Left ventricle myocardium superior (tissue), 1 donor: ENCODE data around the gene PDF. TPM values are rescaled to one million over a fixed set of nuclear protein-coding genes. Genes with fewer than 3 reads are reported as not detected.
"Not testable (repeated sequence)": the region's sequence is repeated elsewhere in the genome, so short reads cannot be mapped to it uniquely, and the experiment has no call there.

Experiments used
- ATAC-seq: fragments of 200-7000 bp; cut with Tn5 transposase; one replicate; pipeline ENCODE4 v1.9.1; 2020; ENCODE audit warnings: mild to moderate bottlenecking, moderate library complexity
- DNase-seq: peaks from one replicate; pipeline ENCODE4 v3.0.0-alpha.2; 2020
- intact Hi-C: fragments of 100-400 bp; cut with micrococcal nuclease; formaldehyde crosslinking; loops from one replicate; pipeline ENCODE4 v1.11.0; 2022
- total RNA-seq: library from RNA; stranded (reverse); fragmentation: NEBNext Ultra II Directional; extraction: Animal tissue kit (Norgen Biotek cat#: 25700); gene quantifications from one replicate; pipeline ENCODE4 v1.2.1, GENCODE V29; 2021
- donor health status: DM: no; HTN: yes; CAD: no; lungs with severe emphysema.

Gene PDF
- total RNA-seq, 1 donor from 2014 or later, result 7.2 TPM

- ATAC-seq, intact Hi-C loops, DNase-seq: not testable (repeated sequence)
These were observed 33.6 kb downstream of the PDF start for GRCh38 chr16:69296771-69297170.

- no peak for DNase-seq
- intact Hi-C loops, result no loop called here
- ATAC-seq, result no peak
These were observed 36.3 kb downstream of the PDF start for GRCh38 chr16:69294051-69294450.

GRCh38 chr16:69293401-69293800 is 37.0 kb downstream of the PDF start:
- intact Hi-C loops, result no loop called here
- no peak for DNase-seq
- no peak for ATAC-seq

- intact Hi-C loops, DNase-seq, ATAC-seq: not testable (repeated sequence)
These were observed 38.7 kb downstream of the PDF start for GRCh38 chr16:69291657-69292056.

GRCh38 chr16:69286941-69287713 is 43.3 kb downstream of the PDF start:
- peak; percentile 70 for DNase-seq
- ATAC-seq, result peak; percentile 94
- intact Hi-C loops, result no loop called here

GRCh38 chr16:69285240-69285639 is 45.1 kb downstream of the PDF start:
- intact Hi-C loops, result loop anchor here (2.0 kb wide), 1 partner anchor 134 kb away; no protein-coding TSS in a partner anchor
- DNase-seq (no peak), ATAC-seq (no peak)

- ATAC-seq (no peak), DNase-seq (no peak)
- intact Hi-C loops, result loop anchor here (2.0 kb wide), 1 partner anchor 133 kb away; no protein-coding TSS in a partner anchor
These were observed 46.5 kb downstream of the PDF start for GRCh38 chr16:69283851-69284250.

GRCh38 chr16:69277413-69277812 is 53.0 kb downstream of the PDF start:
- ATAC-seq (no peak), DNase-seq (no peak)
- intact Hi-C loops, result no loop called here

Other genes with a start within 250 kb of the PDF start
- 0.67 TPM for gene HAS3, start 224.9 kb downstream of the PDF start, total RNA-seq
- 51.7 TPM for gene CHTF8, start 198.0 kb downstream of the PDF start, total RNA-seq
- 32.3 TPM for gene UTP4, start 197.9 kb downstream of the PDF start, total RNA-seq
- 10.4 TPM for gene SNTB2, start 143.4 kb downstream of the PDF start, total RNA-seq
- 30.3 TPM for gene VPS4A, start 19.2 kb downstream of the PDF start, total RNA-seq
- gene COG8, start 9.0 kb upstream of the PDF start, total RNA-seq, result 25.9 TPM
- 8.0 TPM for gene NIP7, start 9.2 kb upstream of the PDF start, total RNA-seq
- not detected for gene TMED6, start 21.2 kb upstream of the PDF start, total RNA-seq
- gene TERF2, start 55.4 kb upstream of the PDF start, total RNA-seq, result 26.8 TPM
- gene CYB5B, start 94.0 kb upstream of the PDF start, total RNA-seq, result 59.8 TPM
- gene NFAT5, start 235.4 kb upstream of the PDF start, total RNA-seq, result 14.3 TPM